ENCODE measurements around the gene CAVIN1.
A peak's percentile ranks its signal among the peaks of the same experiment; 100 is the strongest.

DNA sequence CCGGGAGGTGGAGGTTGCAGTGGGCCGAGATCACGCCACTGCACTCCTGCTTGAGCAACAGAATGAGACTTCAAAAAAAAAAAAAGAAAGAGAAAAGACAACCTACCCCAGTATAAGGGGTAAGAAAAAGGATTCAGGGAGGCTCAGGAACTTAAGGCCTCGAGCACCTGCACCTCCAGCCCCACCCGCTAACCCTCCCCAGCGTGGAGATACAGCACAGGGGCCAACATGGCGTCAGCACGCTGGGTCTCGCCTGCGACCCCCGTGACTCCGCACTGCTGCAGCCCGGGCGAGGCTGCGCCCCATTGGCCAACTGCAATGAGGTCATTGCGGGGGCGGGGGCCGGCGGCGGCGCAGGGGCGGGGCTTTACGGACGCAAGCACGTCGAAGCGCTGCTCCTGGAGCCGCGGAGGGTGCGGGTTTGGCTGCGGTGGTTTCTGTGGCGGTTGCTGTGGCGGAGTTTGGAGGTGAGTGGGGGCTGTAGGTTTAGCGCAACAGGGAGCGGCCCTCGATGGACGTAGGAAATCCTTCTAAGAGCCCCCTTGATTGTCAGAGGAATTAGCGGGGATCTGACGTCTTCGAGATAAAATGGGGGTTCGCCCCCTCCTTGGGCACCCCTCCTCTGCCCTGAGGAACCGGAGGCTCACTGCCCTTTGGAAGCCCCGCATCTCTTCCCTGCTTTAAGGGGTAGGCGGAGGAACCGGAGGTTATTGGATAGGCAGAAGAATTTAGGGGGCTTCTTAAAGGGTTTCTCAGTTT, 35.6 kb upstream of the CAVIN1 start, which contains the start of gene ATP6V0A1:
- peak; percentile 67 for TF ChIP-seq YY1 (IDR thresholded peaks at IDR 0.05; ENCODE audit: insufficient read depth, insufficient read length)
- TF ChIP-seq ZNF274 (IDR thresholded peaks at IDR 0.05; ENCODE audit: low read depth, low read length): no peak

Data from NT2/D1 (cell line).